Gastrocnemius medialis (tissue), 4 donors: Measurements from ENCODE around the gene KIRREL3.

Experiments
- CTCF ChIP-seq, 5 experiments: fragments of 450-650 bp in 3 of 5; fragments of 200-600 bp in 2 of 5; sonication (generic) in 2 of 5; IDR thresholded peaks in 4 of 5; conservative IDR thresholded peaks in 1 of 5; 1 replicate in 4 of 5; 2 replicates in 1 of 5; pipeline ENCODE4 v1.5.1; 2016 to 2019; ENCODE audit warnings: antibody characterized with exemption in 5 of 5, mild to moderate bottlenecking in 3 of 5, moderate library complexity in 3 of 5
- POLR2A ChIP-seq, 2 donors: fragments of 450-650 bp; IDR thresholded peaks; one replicate each; pipeline ENCODE4 v1.6.1; 2017; ENCODE audit warnings: antibody characterized with exemption in 2 of 2, mild to moderate bottlenecking in 2 of 2, moderate library complexity in 2 of 2

DNA sequence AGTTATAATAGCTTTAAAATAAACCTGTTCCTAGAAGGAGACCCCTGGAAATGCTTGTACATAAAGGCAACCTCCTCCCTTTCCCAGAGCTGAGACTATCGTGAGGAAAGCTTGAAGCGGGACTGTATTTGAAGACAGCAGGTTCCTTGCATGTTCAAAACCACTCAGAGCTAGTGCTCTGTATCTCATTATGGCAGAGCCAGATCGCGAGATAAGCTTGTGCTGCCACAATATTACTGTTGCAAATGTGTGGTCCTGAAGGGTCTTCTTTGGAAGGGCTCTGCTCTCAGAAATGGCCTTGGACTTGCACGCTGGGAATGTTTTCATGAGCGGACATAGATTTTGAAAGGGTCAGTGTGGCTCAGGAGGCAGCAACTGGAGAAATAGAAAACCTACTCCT, 168.2 kb downstream of the KIRREL3 start:
- TF ChIP-seq POLR2A (IDR thresholded peaks at IDR 0.05) (no peak), CTCF (IDR thresholded peaks at IDR 0.05 in 4 of 5, conservative IDR thresholded peaks at IDR 0.05 in 1 of 5) (no peak)
